Measurements from ENCODE around the gene KDM6A.

GRCh38 chrX:45083314-45083713 is 210.3 kb downstream of the KDM6A start:
- no peak for TF ChIP-seq REST (IDR thresholded peaks at IDR 0.05; ENCODE audit: low read depth)
- no peak for TF ChIP-seq CEBPB (IDR thresholded peaks at IDR 0.05)
- TF ChIP-seq NFIC (IDR thresholded peaks at IDR 0.05) = no peak
- no peak for TF ChIP-seq EP300 (IDR thresholded peaks at IDR 0.05; ENCODE audit: borderline replicate concordance)
- no peak for TF ChIP-seq TAF1 (IDR thresholded peaks at IDR 0.05; ENCODE audit: low read depth)
